HCT116 (cell line): ENCODE measurements around the gene MAST4. TPM values are rescaled to one million over a fixed set of nuclear protein-coding genes. Genes with fewer than 3 reads are reported as not detected.

Experiments used
- ATAC-seq: fragments of 200-7000 bp; cut with Tn5 transposase; 2 replicates; pipeline ENCODE4 v1.9.1; 2020; ENCODE audit warnings: mild to moderate bottlenecking, moderate library complexity
- BruUV-seq: library from RNA; stranded (reverse); fragments of 400-500 nt; replicated peaks from 2 replicates; lab custom pipeline; 2021; lab: Mats Ljungman, UMichigan
- CTCF ChIA-PET: fragments of 300-600 bp; sonication (Branson Sonifier 250); formaldehyde crosslinking; loops from one replicate; lab custom pipeline; 2021; ENCODE audit warnings: antibody characterized with exemption; lab: Charles Lee
- POLR2A ChIA-PET: fragments of 300-600, 350-600 bp; sonication (Branson Sonifier 250); formaldehyde crosslinking; loops from one replicate; lab custom pipeline; 2021; ENCODE audit warnings: antibody characterized with exemption; lab: Charles Lee
- RAD21 ChIA-PET, 2 experiments: fragments of 300-600 bp; sonication (Branson Sonifier 250); formaldehyde crosslinking; loops; one replicate each; lab custom pipeline; 2023; ENCODE audit warnings: low total read pairs in 2 of 2; ENCODE audit not compliant: uncharacterized antibody in 2 of 2, unreplicated experiment in 2 of 2, low non-redundant PET in 1 of 2; lab: Charles Lee
- DNase-seq: peaks from one replicate; pipeline ENCODE4 v3.0.0-alpha.2; 2010; ENCODE audit warnings: low read depth, low spot score
- H2AFZ ChIP-seq: fragments of 200-600 bp; shearing (Covaris generic), sonication (generic); 2 replicates; pipeline ENCODE4 v1.6.1; 2017; ENCODE audit warnings: low read depth, mixed run types, mixed read lengths, antibody characterized with exemption, low read length; ENCODE audit not compliant: poor library complexity, severe bottlenecking
- H3K27ac ChIP-seq: 2 replicates; pipeline ENCODE4 v1.5.1; 2012; ENCODE audit warnings: low read depth, low read length
- H3K27me3 ChIP-seq: fragments of 200-600 bp; sonication (generic); 2 replicates; pipeline ENCODE4 v1.6.1; 2016; ENCODE audit warnings: mixed run types, low read length, mixed read lengths; ENCODE audit not compliant: insufficient read depth
- H3K36me3 ChIP-seq, 2 experiments: fragments of 200-500 bp in 1 of 2; fragments of 200-600 bp in 1 of 2; sonication (Bioruptor generic) in 1 of 2; sonication (generic) in 1 of 2; 2 replicates each; pipeline versions ENCODE4 v1.5.1 to v1.6.1; 2014 to 2016; ENCODE audit warnings: low read length in 2 of 2, inconsistent platforms in 1 of 2, mixed read lengths in 1 of 2, mixed run types in 1 of 2; ENCODE audit not compliant: insufficient read depth in 2 of 2, control insufficient read depth in 1 of 2
- H3K4me1 ChIP-seq, 2 experiments: fragments of 200-600 bp in 1 of 2; sonication (generic) in 1 of 2; 2 replicates each; pipeline versions ENCODE4 v1.5.1 to v1.6.1; 2012 to 2017; ENCODE audit warnings: low read length in 2 of 2, inconsistent platforms in 1 of 2, mild to moderate bottlenecking in 1 of 2, mixed read lengths in 1 of 2, mixed run types in 1 of 2, moderate library complexity in 1 of 2; ENCODE audit not compliant: insufficient read depth in 2 of 2, control insufficient read depth in 1 of 2
- H3K4me2 ChIP-seq: fragments of 200-600 bp; sonication (generic); 2 replicates; pipeline ENCODE4 v1.6.1; 2017; ENCODE audit warnings: mixed run types, low read length, mixed read lengths
- H3K4me3 ChIP-seq, 2 experiments: fragments of 200-600 bp in 1 of 2; sonication (generic) in 1 of 2; replicated peaks in 1 of 2; 2 replicates each; pipeline ENCODE4 v1.5.1; 2011 to 2016; ENCODE audit warnings: low read length in 2 of 2, control low read depth in 1 of 2, low read depth in 1 of 2, mild to moderate bottlenecking in 1 of 2, mixed read lengths in 1 of 2, mixed run types in 1 of 2
- H3K79me2 ChIP-seq: fragments of 200-600 bp; sonication (generic); 2 replicates; pipeline ENCODE4 v1.6.1; 2017; ENCODE audit warnings: mild to moderate bottlenecking, mixed run types, low read length, moderate library complexity, mixed read lengths; ENCODE audit not compliant: insufficient read depth
- H3K9ac ChIP-seq: fragments of 200-600 bp; sonication (generic); 2 replicates; pipeline ENCODE4 v1.6.1; 2016; ENCODE audit warnings: low read length, mixed read lengths
- H3K9me2 ChIP-seq: fragments of 200-600 bp; sonication (generic), shearing (Covaris generic); 2 replicates; pipeline ENCODE4 v1.6.1; 2017; ENCODE audit warnings: mixed run types, mild to moderate bottlenecking, moderate library complexity; ENCODE audit not compliant: insufficient read depth
- H3K9me3 ChIP-seq, 2 experiments: fragments of 200-500 bp in 1 of 2; fragments of 200-600 bp in 1 of 2; sonication (Bioruptor generic) in 1 of 2; sonication (generic) in 1 of 2; 2 replicates each; pipeline ENCODE4 v1.6.1; 2014 to 2017; ENCODE audit warnings: low read length in 2 of 2, mixed read lengths in 2 of 2, inconsistent platforms in 1 of 2, low read depth in 1 of 2, mild to moderate bottlenecking in 1 of 2, mixed run types in 1 of 2, moderate library complexity in 1 of 2; ENCODE audit not compliant: control insufficient read depth in 1 of 2, insufficient read depth in 1 of 2
- H4K20me1 ChIP-seq: fragments of 200-600 bp; sonication (generic), shearing (Covaris generic); 2 replicates; pipeline ENCODE4 v1.6.1; 2017; ENCODE audit warnings: mixed run types, mild to moderate bottlenecking, moderate library complexity; ENCODE audit not compliant: insufficient read depth
- CBX3 ChIP-seq: IDR thresholded peaks from 2 replicates; pipeline ENCODE4 v1.6.1; 2012; ENCODE audit warnings: low read depth
- CEBPB ChIP-seq: IDR thresholded peaks from 2 replicates; pipeline ENCODE4 v1.6.1; 2012; ENCODE audit warnings: low read depth
- ELF1 ChIP-seq: IDR thresholded peaks from 2 replicates; pipeline ENCODE4 v1.6.1; 2012; ENCODE audit warnings: low read depth, borderline replicate concordance
- EZH2phosphoT487 ChIP-seq: fragments of 200-600 bp; IDR thresholded peaks from 2 replicates; pipeline ENCODE4 v1.6.1; 2018; ENCODE audit warnings: antibody characterized with exemption, borderline replicate concordance
- FOSL1 ChIP-seq: IDR thresholded peaks from 2 replicates; pipeline ENCODE4 v1.6.1; 2012; ENCODE audit warnings: low read depth
- JUND ChIP-seq: IDR thresholded peaks from 2 replicates; pipeline ENCODE4 v1.6.1; 2012
- POLR2AphosphoS5 ChIP-seq: IDR thresholded peaks from 2 replicates; pipeline ENCODE4 v1.6.1; 2011; ENCODE audit warnings: mild to moderate bottlenecking, low read depth, low read length, moderate library complexity
- TCF7L2 ChIP-seq: IDR thresholded peaks from 2 replicates; pipeline ENCODE4 v1.7.0; 2011; ENCODE audit warnings: borderline replicate concordance, inconsistent platforms; ENCODE audit not compliant: insufficient read depth, insufficient read length; ENCODE audit errors: extremely low read depth
- ZFX ChIP-seq: fragments of 450-650 bp; IDR thresholded peaks from 2 replicates; pipeline ENCODE4 v1.6.1; 2017
- ZNF274 ChIP-seq: fragments of 200-500 bp; sonication (Bioruptor generic); IDR thresholded peaks from 2 replicates; pipeline ENCODE4 v1.6.1; 2014; ENCODE audit warnings: mild to moderate bottlenecking, low read depth, low read length, inconsistent platforms
- intact Hi-C: fragments of 100-400 bp; cut with micrococcal nuclease; formaldehyde crosslinking; loops from 2 replicates; pipeline ENCODE4 v1.10.0; 2022
- total RNA-seq: library from RNA; stranded (reverse); gene quantifications from one replicate; pipeline ENCODE4 v1.2.1, GENCODE V29; 2021; ENCODE audit not compliant: unreplicated experiment
- TF ChIP-seq, protein P1 (sequence below), 3 experiments: fragments of 200-600 bp in 1 of 3; sonication (generic) in 1 of 3; IDR thresholded peaks in 2 of 3; conservative IDR thresholded peaks in 1 of 3; 2 replicates each; pipeline ENCODE4 v1.5.1; 2012 to 2017; ENCODE audit warnings: low read depth in 2 of 3, low read length in 2 of 3, antibody characterized with exemption in 1 of 3, borderline replicate concordance in 1 of 3, control low read depth in 1 of 3, mild to moderate bottlenecking in 1 of 3, mixed read lengths in 1 of 3, mixed run types in 1 of 3, moderate library complexity in 1 of 3; ENCODE audit not compliant: insufficient read depth in 1 of 3
- TF ChIP-seq, protein P2 (sequence below): IDR thresholded peaks from 2 replicates; pipeline ENCODE4 v1.6.1; 2011; ENCODE audit warnings: mild to moderate bottlenecking, low read length, moderate library complexity; ENCODE audit not compliant: insufficient replicate concordance; ENCODE audit errors: extremely low read depth
- TF ChIP-seq, protein P3 (sequence below): IDR thresholded peaks from 2 replicates; pipeline ENCODE4 v1.6.1; 2012
- TF ChIP-seq, protein P4 (sequence below): IDR thresholded peaks from 2 replicates; pipeline ENCODE4 v1.6.1; 2012

The MAST4 gene
- total RNA-seq, 1 experiment from 2014 or later: 1.1 TPM

DNA sequence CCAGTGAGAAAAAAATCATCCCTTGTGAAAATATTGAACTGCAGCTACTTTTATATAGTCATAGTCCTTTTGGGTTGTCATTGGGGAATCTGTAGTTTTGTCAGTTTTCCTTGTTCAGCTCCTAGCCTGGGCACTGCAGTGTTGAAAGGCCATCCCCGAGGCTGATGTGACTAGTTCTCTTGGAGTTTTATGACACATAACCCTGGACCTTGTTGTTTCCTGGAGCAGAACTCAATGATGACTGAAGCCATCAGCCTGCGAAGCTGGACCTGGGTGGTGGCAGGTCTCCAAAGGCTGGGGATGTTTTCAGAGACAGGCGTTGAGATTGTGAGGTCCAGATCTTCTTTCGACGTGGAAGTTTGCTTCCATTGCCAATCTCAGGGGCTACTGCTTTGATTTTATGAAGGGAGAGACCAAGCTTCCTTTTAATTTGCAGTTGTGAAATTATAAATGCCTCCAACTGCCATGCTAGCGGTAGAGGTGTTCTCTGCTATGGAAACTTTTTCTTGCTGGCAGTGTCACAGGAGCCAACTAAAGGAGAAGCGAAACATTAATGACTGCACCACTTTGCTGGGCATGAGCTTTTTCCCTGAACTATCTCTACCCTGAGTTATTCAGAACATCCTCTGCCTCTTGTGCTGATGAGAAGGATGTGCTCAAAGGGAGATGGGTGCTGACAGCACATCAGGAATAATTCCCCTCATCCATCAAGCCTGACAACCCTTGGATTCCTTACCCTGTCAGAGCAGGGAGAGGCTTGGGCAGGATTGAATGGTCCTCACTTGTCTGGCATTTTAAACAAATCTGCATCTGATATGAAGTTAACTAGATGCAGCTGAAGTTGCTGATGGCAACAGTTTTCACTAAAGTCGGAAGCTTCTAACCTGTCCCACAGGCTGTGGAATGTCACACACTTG lies 209.6 kb downstream of the MAST4 start:
- POLR2A ChIA-PET: no interaction called here
- Histone ChIP-seq H3K4me3 (no peak overlapping the region), H3K9ac (no peak overlapping the region), H3K9me3 (no peaks in the 10 kb centered on the region), H3K9me2 (no peaks in the 10 kb centered on the region), H3K36me3 (no peaks in the 10 kb centered on the region), H3K79me2 (no peaks in the 10 kb centered on the region), H3K4me1 (no peaks in the 10 kb centered on the region), H3K27me3 (peaks cover 63% of the 10 kb centered on the region), H3K27ac (no peak overlapping the region), H4K20me1 (no peaks in the 10 kb centered on the region; the same call in 1 of the 2 replicates), H3K4me2 (no peak overlapping the region), H2AFZ (no peak overlapping the region)
- CTCF ChIA-PET: no interaction called here
- no peak for ATAC-seq
- intact Hi-C loops: no loop called here
- RAD21 ChIA-PET: no interaction called here
- TF ChIP-seq, protein P1, sequence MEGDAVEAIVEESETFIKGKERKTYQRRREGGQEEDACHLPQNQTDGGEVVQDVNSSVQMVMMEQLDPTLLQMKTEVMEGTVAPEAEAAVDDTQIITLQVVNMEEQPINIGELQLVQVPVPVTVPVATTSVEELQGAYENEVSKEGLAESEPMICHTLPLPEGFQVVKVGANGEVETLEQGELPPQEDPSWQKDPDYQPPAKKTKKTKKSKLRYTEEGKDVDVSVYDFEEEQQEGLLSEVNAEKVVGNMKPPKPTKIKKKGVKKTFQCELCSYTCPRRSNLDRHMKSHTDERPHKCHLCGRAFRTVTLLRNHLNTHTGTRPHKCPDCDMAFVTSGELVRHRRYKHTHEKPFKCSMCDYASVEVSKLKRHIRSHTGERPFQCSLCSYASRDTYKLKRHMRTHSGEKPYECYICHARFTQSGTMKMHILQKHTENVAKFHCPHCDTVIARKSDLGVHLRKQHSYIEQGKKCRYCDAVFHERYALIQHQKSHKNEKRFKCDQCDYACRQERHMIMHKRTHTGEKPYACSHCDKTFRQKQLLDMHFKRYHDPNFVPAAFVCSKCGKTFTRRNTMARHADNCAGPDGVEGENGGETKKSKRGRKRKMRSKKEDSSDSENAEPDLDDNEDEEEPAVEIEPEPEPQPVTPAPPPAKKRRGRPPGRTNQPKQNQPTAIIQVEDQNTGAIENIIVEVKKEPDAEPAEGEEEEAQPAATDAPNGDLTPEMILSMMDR (IDR thresholded peaks at IDR 0.05 in 2 of 3, conservative IDR thresholded peaks at IDR 0.05 in 1 of 3; ENCODE audit: borderline replicate concordance in 1 of 3, insufficient read depth in 1 of 3, low read depth in 2 of 3, low read length in 2 of 3): no peak
- no peak for TF ChIP-seq CBX3
- TF ChIP-seq, protein P2, sequence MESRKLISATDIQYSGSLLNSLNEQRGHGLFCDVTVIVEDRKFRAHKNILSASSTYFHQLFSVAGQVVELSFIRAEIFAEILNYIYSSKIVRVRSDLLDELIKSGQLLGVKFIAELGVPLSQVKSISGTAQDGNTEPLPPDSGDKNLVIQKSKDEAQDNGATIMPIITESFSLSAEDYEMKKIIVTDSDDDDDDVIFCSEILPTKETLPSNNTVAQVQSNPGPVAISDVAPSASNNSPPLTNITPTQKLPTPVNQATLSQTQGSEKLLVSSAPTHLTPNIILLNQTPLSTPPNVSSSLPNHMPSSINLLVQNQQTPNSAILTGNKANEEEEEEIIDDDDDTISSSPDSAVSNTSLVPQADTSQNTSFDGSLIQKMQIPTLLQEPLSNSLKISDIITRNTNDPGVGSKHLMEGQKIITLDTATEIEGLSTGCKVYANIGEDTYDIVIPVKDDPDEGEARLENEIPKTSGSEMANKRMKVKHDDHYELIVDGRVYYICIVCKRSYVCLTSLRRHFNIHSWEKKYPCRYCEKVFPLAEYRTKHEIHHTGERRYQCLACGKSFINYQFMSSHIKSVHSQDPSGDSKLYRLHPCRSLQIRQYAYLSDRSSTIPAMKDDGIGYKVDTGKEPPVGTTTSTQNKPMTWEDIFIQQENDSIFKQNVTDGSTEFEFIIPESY: no peak
- TF ChIP-seq TCF7L2: no peak
- TF ChIP-seq ZNF274: no peak
- no peak for TF ChIP-seq EZH2phosphoT487
- TF ChIP-seq ZFX: no peak
- TF ChIP-seq CEBPB: no peak
- no peak for TF ChIP-seq POLR2AphosphoS5
- TF ChIP-seq FOSL1: no peak
- TF ChIP-seq, protein P3, sequence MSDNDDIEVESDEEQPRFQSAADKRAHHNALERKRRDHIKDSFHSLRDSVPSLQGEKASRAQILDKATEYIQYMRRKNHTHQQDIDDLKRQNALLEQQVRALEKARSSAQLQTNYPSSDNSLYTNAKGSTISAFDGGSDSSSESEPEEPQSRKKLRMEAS: no peak
- TF ChIP-seq JUND: no peak
- TF ChIP-seq, protein P4, sequence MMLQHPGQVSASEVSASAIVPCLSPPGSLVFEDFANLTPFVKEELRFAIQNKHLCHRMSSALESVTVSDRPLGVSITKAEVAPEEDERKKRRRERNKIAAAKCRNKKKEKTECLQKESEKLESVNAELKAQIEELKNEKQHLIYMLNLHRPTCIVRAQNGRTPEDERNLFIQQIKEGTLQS: no peak
- TF ChIP-seq ELF1: no peak
- no peak for DNase-seq
- no TSS peak for BruUV-seq
